HCT116 (cell line): Measurements from ENCODE around the gene CDC14A. TPM values are rescaled to one million over a fixed set of nuclear protein-coding genes. Genes with fewer than 3 reads are reported as not detected.

Experiments used
- ATAC-seq: fragments of 200-7000 bp; cut with Tn5 transposase; 2 replicates; pipeline ENCODE4 v1.9.1; 2020; ENCODE audit warnings: mild to moderate bottlenecking, moderate library complexity
- BruUV-seq: library from RNA; stranded (reverse); fragments of 400-500 nt; replicated peaks from 2 replicates; lab custom pipeline; 2021; lab: Mats Ljungman, UMichigan
- CTCF ChIA-PET: fragments of 300-600 bp; sonication (Branson Sonifier 250); formaldehyde crosslinking; loops from one replicate; lab custom pipeline; 2021; ENCODE audit warnings: antibody characterized with exemption; lab: Charles Lee
- POLR2A ChIA-PET: fragments of 300-600, 350-600 bp; sonication (Branson Sonifier 250); formaldehyde crosslinking; loops from one replicate; lab custom pipeline; 2021; ENCODE audit warnings: antibody characterized with exemption; lab: Charles Lee
- RAD21 ChIA-PET, 2 experiments: fragments of 300-600 bp; sonication (Branson Sonifier 250); formaldehyde crosslinking; loops; one replicate each; lab custom pipeline; 2023; ENCODE audit warnings: low total read pairs in 2 of 2; ENCODE audit not compliant: uncharacterized antibody in 2 of 2, unreplicated experiment in 2 of 2, low non-redundant PET in 1 of 2; lab: Charles Lee
- DNase-seq: peaks from one replicate; pipeline ENCODE4 v3.0.0-alpha.2; 2010; ENCODE audit warnings: low read depth, low spot score
- H2AFZ ChIP-seq: fragments of 200-600 bp; shearing (Covaris generic), sonication (generic); 2 replicates; pipeline ENCODE4 v1.6.1; 2017; ENCODE audit warnings: low read depth, mixed run types, mixed read lengths, antibody characterized with exemption, low read length; ENCODE audit not compliant: poor library complexity, severe bottlenecking
- H3K27ac ChIP-seq: 2 replicates; pipeline ENCODE4 v1.5.1; 2012; ENCODE audit warnings: low read depth, low read length
- H3K27me3 ChIP-seq: fragments of 200-600 bp; sonication (generic); 2 replicates; pipeline ENCODE4 v1.6.1; 2016; ENCODE audit warnings: mixed run types, low read length, mixed read lengths; ENCODE audit not compliant: insufficient read depth
- H3K36me3 ChIP-seq, 2 experiments: fragments of 200-500 bp in 1 of 2; fragments of 200-600 bp in 1 of 2; sonication (Bioruptor generic) in 1 of 2; sonication (generic) in 1 of 2; 2 replicates each; pipeline versions ENCODE4 v1.5.1 to v1.6.1; 2014 to 2016; ENCODE audit warnings: low read length in 2 of 2, inconsistent platforms in 1 of 2, mixed read lengths in 1 of 2, mixed run types in 1 of 2; ENCODE audit not compliant: insufficient read depth in 2 of 2, control insufficient read depth in 1 of 2
- H3K4me1 ChIP-seq, 2 experiments: fragments of 200-600 bp in 1 of 2; sonication (generic) in 1 of 2; 2 replicates each; pipeline versions ENCODE4 v1.5.1 to v1.6.1; 2012 to 2017; ENCODE audit warnings: low read length in 2 of 2, inconsistent platforms in 1 of 2, mild to moderate bottlenecking in 1 of 2, mixed read lengths in 1 of 2, mixed run types in 1 of 2, moderate library complexity in 1 of 2; ENCODE audit not compliant: insufficient read depth in 2 of 2, control insufficient read depth in 1 of 2
- H3K4me2 ChIP-seq: fragments of 200-600 bp; sonication (generic); 2 replicates; pipeline ENCODE4 v1.6.1; 2017; ENCODE audit warnings: mixed run types, low read length, mixed read lengths
- H3K4me3 ChIP-seq, 2 experiments: fragments of 200-600 bp in 1 of 2; sonication (generic) in 1 of 2; replicated peaks in 1 of 2; 2 replicates each; pipeline ENCODE4 v1.5.1; 2011 to 2016; ENCODE audit warnings: low read length in 2 of 2, control low read depth in 1 of 2, low read depth in 1 of 2, mild to moderate bottlenecking in 1 of 2, mixed read lengths in 1 of 2, mixed run types in 1 of 2
- H3K79me2 ChIP-seq: fragments of 200-600 bp; sonication (generic); 2 replicates; pipeline ENCODE4 v1.6.1; 2017; ENCODE audit warnings: mild to moderate bottlenecking, mixed run types, low read length, moderate library complexity, mixed read lengths; ENCODE audit not compliant: insufficient read depth
- H3K9ac ChIP-seq: fragments of 200-600 bp; sonication (generic); 2 replicates; pipeline ENCODE4 v1.6.1; 2016; ENCODE audit warnings: low read length, mixed read lengths
- H3K9me2 ChIP-seq: fragments of 200-600 bp; sonication (generic), shearing (Covaris generic); 2 replicates; pipeline ENCODE4 v1.6.1; 2017; ENCODE audit warnings: mixed run types, mild to moderate bottlenecking, moderate library complexity; ENCODE audit not compliant: insufficient read depth
- H3K9me3 ChIP-seq, 2 experiments: fragments of 200-500 bp in 1 of 2; fragments of 200-600 bp in 1 of 2; sonication (Bioruptor generic) in 1 of 2; sonication (generic) in 1 of 2; 2 replicates each; pipeline ENCODE4 v1.6.1; 2014 to 2017; ENCODE audit warnings: low read length in 2 of 2, mixed read lengths in 2 of 2, inconsistent platforms in 1 of 2, low read depth in 1 of 2, mild to moderate bottlenecking in 1 of 2, mixed run types in 1 of 2, moderate library complexity in 1 of 2; ENCODE audit not compliant: control insufficient read depth in 1 of 2, insufficient read depth in 1 of 2
- H4K20me1 ChIP-seq: fragments of 200-600 bp; sonication (generic), shearing (Covaris generic); 2 replicates; pipeline ENCODE4 v1.6.1; 2017; ENCODE audit warnings: mixed run types, mild to moderate bottlenecking, moderate library complexity; ENCODE audit not compliant: insufficient read depth
- CBX3 ChIP-seq: IDR thresholded peaks from 2 replicates; pipeline ENCODE4 v1.6.1; 2012; ENCODE audit warnings: low read depth
- CEBPB ChIP-seq: IDR thresholded peaks from 2 replicates; pipeline ENCODE4 v1.6.1; 2012; ENCODE audit warnings: low read depth
- EGR1 ChIP-seq: IDR thresholded peaks from 2 replicates; pipeline ENCODE4 v1.6.1; 2012; ENCODE audit warnings: low read depth
- EZH2phosphoT487 ChIP-seq: fragments of 200-600 bp; IDR thresholded peaks from 2 replicates; pipeline ENCODE4 v1.6.1; 2018; ENCODE audit warnings: antibody characterized with exemption, borderline replicate concordance
- POLR2A ChIP-seq: IDR thresholded peaks from 2 replicates; pipeline ENCODE4 v1.7.0; 2011; ENCODE audit warnings: borderline replicate concordance; ENCODE audit not compliant: insufficient read depth, insufficient read length; ENCODE audit errors: extremely low read depth
- POLR2AphosphoS5 ChIP-seq: IDR thresholded peaks from 2 replicates; pipeline ENCODE4 v1.6.1; 2011; ENCODE audit warnings: mild to moderate bottlenecking, low read depth, low read length, moderate library complexity
- RAD21 ChIP-seq: IDR thresholded peaks from 2 replicates; pipeline ENCODE4 v1.6.1; 2012; ENCODE audit warnings: low read depth, mild to moderate bottlenecking
- SIN3A ChIP-seq: IDR thresholded peaks from 2 replicates; pipeline ENCODE4 v1.6.1; 2012; ENCODE audit warnings: low read depth
- SP1 ChIP-seq: IDR thresholded peaks from 2 replicates; pipeline ENCODE4 v1.6.1; 2012; ENCODE audit warnings: low read depth
- SRF ChIP-seq: IDR thresholded peaks from 2 replicates; pipeline ENCODE4 v1.6.1; 2012; ENCODE audit warnings: low read depth
- YY1 ChIP-seq: IDR thresholded peaks from 2 replicates; pipeline ENCODE4 v1.6.1; 2011; ENCODE audit warnings: low read length, low read depth, moderate library complexity, mild to moderate bottlenecking; ENCODE audit not compliant: insufficient replicate concordance; ENCODE audit errors: extremely low read depth
- ZFX ChIP-seq: fragments of 450-650 bp; IDR thresholded peaks from 2 replicates; pipeline ENCODE4 v1.6.1; 2017
- ZNF274 ChIP-seq: fragments of 200-500 bp; sonication (Bioruptor generic); IDR thresholded peaks from 2 replicates; pipeline ENCODE4 v1.6.1; 2014; ENCODE audit warnings: mild to moderate bottlenecking, low read depth, low read length, inconsistent platforms
- intact Hi-C: fragments of 100-400 bp; cut with micrococcal nuclease; formaldehyde crosslinking; loops from 2 replicates; pipeline ENCODE4 v1.10.0; 2022
- total RNA-seq: library from RNA; stranded (reverse); gene quantifications from one replicate; pipeline ENCODE4 v1.2.1, GENCODE V29; 2021; ENCODE audit not compliant: unreplicated experiment
- TF ChIP-seq, protein P1 (sequence below): IDR thresholded peaks from 2 replicates; pipeline ENCODE4 v1.6.1; 2012; ENCODE audit warnings: low read depth
- TF ChIP-seq, protein P2 (sequence below): IDR thresholded peaks from 2 replicates; pipeline ENCODE4 v1.6.1; 2012
- TF ChIP-seq, protein P3 (sequence below): IDR thresholded peaks from 2 replicates; pipeline ENCODE4 v1.6.1; 2012
- TF ChIP-seq, protein P4 (sequence below), 3 experiments: fragments of 200-600 bp in 1 of 3; sonication (generic) in 1 of 3; IDR thresholded peaks in 2 of 3; conservative IDR thresholded peaks in 1 of 3; 2 replicates each; pipeline ENCODE4 v1.5.1; 2012 to 2017; ENCODE audit warnings: low read depth in 2 of 3, low read length in 2 of 3, antibody characterized with exemption in 1 of 3, borderline replicate concordance in 1 of 3, control low read depth in 1 of 3, mild to moderate bottlenecking in 1 of 3, mixed read lengths in 1 of 3, mixed run types in 1 of 3, moderate library complexity in 1 of 3; ENCODE audit not compliant: insufficient read depth in 1 of 3

CDC14A gene
- total RNA-seq, 1 experiment from 2014 or later = 5.1 TPM

DNA sequence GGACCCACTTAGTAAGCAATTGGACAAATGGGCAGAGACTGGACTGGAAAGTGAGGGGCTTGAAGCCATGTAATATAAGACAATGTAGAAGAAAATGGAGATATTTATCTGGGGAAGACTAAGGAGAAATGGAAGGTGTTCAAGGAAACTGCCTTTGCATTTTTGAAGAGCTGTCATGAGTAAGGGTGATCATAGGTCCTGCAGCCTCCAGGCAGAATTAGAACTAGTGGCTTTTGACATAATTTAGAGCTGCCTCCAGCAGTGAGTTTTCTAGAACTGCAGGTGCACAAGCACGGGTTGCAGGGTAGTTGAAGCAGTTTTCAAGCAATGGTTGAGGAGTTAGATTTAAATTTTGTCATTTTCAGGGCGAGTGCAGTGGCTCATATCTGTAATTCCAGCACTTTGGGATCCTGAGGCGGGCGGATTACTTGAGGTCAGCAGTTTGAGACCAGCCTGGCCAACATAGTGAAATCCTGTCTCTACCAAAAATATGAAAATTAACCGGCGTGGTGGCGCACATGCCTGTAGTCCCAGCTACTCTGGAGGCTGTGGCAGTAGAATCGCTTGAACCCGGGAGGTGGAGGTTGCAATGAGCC, 3.7 kb upstream of the CDC14A start:
- Histone ChIP-seq H3K36me3 (peaks cover 0 to 2% of the 10 kb centered on the region in 2 experiments; a peak in 1 of 4 replicates), H4K20me1 (no peaks in the 10 kb centered on the region), H3K4me1 (peaks cover 9 to 29% of the 10 kb centered on the region in 2 experiments; a peak in 3 of 4 replicates), H3K27ac (no peak overlapping the region), H3K9me2 (no peaks in the 10 kb centered on the region), H2AFZ (no peak overlapping the region), H3K4me3 (no peak overlapping the region), H3K27me3 (no peaks in the 10 kb centered on the region), H3K9ac (no peak overlapping the region), H3K79me2 (no peaks in the 10 kb centered on the region), H3K9me3 (no peaks in the 10 kb centered on the region)
- RAD21 ChIA-PET = no interaction called here
- POLR2A ChIA-PET = no interaction called here
- ATAC-seq = no peak
- BruUV-seq = no TSS peak
- intact Hi-C loops = no loop called here
- CTCF ChIA-PET = no interaction called here
- no peak for DNase-seq
- TF ChIP-seq, protein P1, sequence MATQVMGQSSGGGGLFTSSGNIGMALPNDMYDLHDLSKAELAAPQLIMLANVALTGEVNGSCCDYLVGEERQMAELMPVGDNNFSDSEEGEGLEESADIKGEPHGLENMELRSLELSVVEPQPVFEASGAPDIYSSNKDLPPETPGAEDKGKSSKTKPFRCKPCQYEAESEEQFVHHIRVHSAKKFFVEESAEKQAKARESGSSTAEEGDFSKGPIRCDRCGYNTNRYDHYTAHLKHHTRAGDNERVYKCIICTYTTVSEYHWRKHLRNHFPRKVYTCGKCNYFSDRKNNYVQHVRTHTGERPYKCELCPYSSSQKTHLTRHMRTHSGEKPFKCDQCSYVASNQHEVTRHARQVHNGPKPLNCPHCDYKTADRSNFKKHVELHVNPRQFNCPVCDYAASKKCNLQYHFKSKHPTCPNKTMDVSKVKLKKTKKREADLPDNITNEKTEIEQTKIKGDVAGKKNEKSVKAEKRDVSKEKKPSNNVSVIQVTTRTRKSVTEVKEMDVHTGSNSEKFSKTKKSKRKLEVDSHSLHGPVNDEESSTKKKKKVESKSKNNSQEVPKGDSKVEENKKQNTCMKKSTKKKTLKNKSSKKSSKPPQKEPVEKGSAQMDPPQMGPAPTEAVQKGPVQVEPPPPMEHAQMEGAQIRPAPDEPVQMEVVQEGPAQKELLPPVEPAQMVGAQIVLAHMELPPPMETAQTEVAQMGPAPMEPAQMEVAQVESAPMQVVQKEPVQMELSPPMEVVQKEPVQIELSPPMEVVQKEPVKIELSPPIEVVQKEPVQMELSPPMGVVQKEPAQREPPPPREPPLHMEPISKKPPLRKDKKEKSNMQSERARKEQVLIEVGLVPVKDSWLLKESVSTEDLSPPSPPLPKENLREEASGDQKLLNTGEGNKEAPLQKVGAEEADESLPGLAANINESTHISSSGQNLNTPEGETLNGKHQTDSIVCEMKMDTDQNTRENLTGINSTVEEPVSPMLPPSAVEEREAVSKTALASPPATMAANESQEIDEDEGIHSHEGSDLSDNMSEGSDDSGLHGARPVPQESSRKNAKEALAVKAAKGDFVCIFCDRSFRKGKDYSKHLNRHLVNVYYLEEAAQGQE = no peak
- TF ChIP-seq CEBPB = no peak
- TF ChIP-seq RAD21 = no peak
- TF ChIP-seq CBX3 = no peak
- TF ChIP-seq, protein P2, sequence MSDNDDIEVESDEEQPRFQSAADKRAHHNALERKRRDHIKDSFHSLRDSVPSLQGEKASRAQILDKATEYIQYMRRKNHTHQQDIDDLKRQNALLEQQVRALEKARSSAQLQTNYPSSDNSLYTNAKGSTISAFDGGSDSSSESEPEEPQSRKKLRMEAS = no peak
- TF ChIP-seq ZFX = no peak
- TF ChIP-seq, protein P3, sequence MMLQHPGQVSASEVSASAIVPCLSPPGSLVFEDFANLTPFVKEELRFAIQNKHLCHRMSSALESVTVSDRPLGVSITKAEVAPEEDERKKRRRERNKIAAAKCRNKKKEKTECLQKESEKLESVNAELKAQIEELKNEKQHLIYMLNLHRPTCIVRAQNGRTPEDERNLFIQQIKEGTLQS = no peak
- no peak for TF ChIP-seq SP1
- no peak for TF ChIP-seq EGR1
- TF ChIP-seq POLR2A = no peak
- TF ChIP-seq SIN3A = no peak
- TF ChIP-seq, protein P4, sequence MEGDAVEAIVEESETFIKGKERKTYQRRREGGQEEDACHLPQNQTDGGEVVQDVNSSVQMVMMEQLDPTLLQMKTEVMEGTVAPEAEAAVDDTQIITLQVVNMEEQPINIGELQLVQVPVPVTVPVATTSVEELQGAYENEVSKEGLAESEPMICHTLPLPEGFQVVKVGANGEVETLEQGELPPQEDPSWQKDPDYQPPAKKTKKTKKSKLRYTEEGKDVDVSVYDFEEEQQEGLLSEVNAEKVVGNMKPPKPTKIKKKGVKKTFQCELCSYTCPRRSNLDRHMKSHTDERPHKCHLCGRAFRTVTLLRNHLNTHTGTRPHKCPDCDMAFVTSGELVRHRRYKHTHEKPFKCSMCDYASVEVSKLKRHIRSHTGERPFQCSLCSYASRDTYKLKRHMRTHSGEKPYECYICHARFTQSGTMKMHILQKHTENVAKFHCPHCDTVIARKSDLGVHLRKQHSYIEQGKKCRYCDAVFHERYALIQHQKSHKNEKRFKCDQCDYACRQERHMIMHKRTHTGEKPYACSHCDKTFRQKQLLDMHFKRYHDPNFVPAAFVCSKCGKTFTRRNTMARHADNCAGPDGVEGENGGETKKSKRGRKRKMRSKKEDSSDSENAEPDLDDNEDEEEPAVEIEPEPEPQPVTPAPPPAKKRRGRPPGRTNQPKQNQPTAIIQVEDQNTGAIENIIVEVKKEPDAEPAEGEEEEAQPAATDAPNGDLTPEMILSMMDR (IDR thresholded peaks at IDR 0.05 in 2 of 3, conservative IDR thresholded peaks at IDR 0.05 in 1 of 3; ENCODE audit: borderline replicate concordance in 1 of 3, insufficient read depth in 1 of 3, low read depth in 2 of 3, low read length in 2 of 3) = no peak
- TF ChIP-seq EZH2phosphoT487 = no peak
- no peak for TF ChIP-seq ZNF274
- TF ChIP-seq SRF = no peak
- TF ChIP-seq POLR2AphosphoS5 = no peak
- TF ChIP-seq YY1 = no peak
- TF ChIP-seq, all 23 proteins: peak for 0
- no peak overlapping the region for H3K4me2 ChIP-seq
